ENCODE data around the gene PRRC2B.

The PRRC2B gene

DNA sequence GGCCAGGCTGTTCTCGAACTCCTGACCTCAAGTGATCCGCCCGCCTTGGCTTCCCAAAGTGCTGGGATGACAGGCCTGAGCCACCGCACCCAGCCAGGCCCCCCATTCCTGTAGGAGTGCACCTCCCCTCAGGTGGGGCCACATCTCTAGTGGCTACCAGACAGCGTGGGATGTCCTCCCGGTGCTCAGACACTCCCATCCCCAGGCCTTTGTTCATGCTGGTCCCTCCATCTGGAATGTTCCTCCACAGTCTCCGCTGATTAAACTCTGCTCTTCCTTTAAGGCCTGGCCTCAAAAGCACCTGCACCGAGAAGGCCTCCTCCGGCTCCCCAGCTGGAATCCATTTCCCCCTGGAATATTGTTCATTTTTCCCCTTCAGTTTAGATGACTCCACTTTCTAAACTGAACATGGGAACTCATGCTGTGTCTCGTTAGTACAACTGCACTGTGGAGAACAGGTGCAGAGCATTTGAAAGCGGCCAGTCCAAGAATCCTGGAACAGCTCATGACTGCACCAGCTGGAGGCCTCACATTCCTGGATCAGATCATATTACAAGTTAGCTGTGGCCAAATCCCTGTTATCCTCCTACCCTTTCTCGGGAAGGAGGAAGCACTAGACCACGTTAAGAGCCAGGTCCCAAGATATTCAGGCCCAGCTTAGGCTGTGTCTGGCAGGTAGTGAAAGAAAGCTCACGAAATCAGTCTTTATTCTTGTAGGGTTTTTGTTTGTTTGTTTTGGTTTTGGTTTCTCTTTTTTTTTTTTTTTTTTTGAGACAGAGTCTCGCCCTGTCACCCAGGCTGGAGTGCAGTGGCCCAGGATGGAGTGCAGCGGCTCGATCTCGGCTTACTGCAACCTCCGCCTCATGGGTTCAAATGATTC, 10.8 kb upstream of the PRRC2B start:
- no peak overlapping the region for H3K27ac ChIP-seq
- TF ChIP-seq, protein P1, sequence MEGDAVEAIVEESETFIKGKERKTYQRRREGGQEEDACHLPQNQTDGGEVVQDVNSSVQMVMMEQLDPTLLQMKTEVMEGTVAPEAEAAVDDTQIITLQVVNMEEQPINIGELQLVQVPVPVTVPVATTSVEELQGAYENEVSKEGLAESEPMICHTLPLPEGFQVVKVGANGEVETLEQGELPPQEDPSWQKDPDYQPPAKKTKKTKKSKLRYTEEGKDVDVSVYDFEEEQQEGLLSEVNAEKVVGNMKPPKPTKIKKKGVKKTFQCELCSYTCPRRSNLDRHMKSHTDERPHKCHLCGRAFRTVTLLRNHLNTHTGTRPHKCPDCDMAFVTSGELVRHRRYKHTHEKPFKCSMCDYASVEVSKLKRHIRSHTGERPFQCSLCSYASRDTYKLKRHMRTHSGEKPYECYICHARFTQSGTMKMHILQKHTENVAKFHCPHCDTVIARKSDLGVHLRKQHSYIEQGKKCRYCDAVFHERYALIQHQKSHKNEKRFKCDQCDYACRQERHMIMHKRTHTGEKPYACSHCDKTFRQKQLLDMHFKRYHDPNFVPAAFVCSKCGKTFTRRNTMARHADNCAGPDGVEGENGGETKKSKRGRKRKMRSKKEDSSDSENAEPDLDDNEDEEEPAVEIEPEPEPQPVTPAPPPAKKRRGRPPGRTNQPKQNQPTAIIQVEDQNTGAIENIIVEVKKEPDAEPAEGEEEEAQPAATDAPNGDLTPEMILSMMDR (IDR thresholded peaks at IDR 0.05) = no peak
- no peak overlapping the region for H3K4me3 ChIP-seq (ENCODE audit: low read depth in 1 of 2, low read length in 1 of 2)

DNA sequence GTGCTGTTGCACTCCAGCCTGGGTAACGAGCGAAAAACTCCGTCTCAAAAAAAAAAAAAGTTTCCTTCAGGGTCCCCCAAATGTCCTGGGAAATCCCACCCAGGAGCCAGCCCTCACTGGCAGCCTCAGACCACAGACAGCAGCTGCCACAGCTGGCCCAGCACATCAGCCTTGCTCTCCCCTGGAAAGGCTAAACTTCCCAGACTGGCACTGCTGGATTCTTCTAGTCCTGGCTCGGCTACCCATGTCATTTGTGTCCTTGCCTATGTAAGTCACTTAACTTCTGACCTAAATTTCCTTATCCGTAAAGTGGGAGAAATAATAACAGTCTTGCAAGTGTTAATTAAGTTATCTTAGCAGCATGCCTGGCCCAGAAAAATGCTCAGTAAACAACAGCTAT, 8.6 kb upstream of the PRRC2B start:
- Histone ChIP-seq H3K27ac (no peak overlapping the region), H3K36me3 (no peaks in the 10 kb centered on the region), H3K4me1 (ENCODE audit: control insufficient read depth in 1 of 2, insufficient read depth in 1 of 2, low read depth in 1 of 2, low read length in 1 of 2) (no peaks in the 10 kb centered on the region), H3K27me3 (no peaks in the 10 kb centered on the region), H3K9me3 (no peaks in the 10 kb centered on the region), H3K4me3 (ENCODE audit: low read depth in 1 of 2, low read length in 1 of 2) (no peak overlapping the region)
- TF ChIP-seq, protein P1 (IDR thresholded peaks at IDR 0.05) = no peak

More for the DNA sequence above, 10.8 kb upstream of the PRRC2B start:
- no peaks in the 10 kb centered on the region for H3K27me3 ChIP-seq
- no peaks in the 10 kb centered on the region for H3K36me3 ChIP-seq
- H3K4me1 ChIP-seq (ENCODE audit: control insufficient read depth in 1 of 2, insufficient read depth in 1 of 2, low read depth in 1 of 2, low read length in 1 of 2) = no peaks in the 10 kb centered on the region
- H3K9me3 ChIP-seq = no peaks in the 10 kb centered on the region

DNA sequence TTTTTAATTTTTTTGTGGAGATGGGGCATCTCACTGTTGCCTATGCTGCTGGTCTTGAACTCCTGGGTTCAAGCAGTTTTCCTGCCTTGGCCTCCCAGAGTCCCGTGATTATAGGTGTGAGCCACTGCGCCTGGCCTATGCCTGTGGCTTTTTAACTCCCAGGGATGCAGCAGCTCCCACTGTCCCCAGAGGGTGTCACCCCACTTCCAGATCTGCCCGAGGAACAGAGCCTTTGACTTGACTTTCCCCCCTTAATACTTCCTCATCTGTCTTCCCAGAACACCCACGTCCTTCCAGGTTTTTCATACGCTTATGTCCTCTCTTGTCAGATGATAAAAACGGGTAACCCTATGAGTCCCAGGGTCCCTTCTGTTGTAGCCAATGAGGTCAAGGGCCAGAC, 7.6 kb upstream of the PRRC2B start:
- H3K4me1 ChIP-seq (ENCODE audit: control insufficient read depth in 1 of 2, insufficient read depth in 1 of 2, low read depth in 1 of 2, low read length in 1 of 2) = no peaks in the 10 kb centered on the region
- no peak overlapping the region for H3K4me3 ChIP-seq (ENCODE audit: low read depth in 1 of 2, low read length in 1 of 2)
- no peaks in the 10 kb centered on the region for H3K9me3 ChIP-seq
- TF ChIP-seq, protein P1 (IDR thresholded peaks at IDR 0.05) = no peak
- H3K27ac ChIP-seq = no peak overlapping the region
- H3K36me3 ChIP-seq = no peaks in the 10 kb centered on the region
- H3K27me3 ChIP-seq = no peaks in the 10 kb centered on the region

DNA sequence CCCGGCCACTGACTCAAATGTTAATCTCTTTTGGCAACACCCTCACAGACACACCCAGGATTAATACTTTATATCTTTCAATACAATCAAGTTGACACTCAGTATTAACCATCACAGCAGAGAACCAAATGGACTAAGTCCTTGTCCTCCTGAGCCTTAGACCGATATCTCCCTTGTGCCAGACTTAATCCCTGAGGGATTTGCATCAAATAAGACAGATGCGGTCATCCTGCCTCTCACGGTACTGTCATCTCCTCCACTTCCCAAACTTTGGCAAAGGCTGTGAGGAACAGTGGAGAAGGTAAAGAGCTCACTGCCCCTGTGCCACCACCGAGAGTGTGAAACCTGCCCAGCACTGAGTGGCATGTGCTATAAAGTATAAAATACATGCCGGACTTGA, 6.5 kb upstream of the PRRC2B start:
- Histone ChIP-seq H3K9me3 (no peaks in the 10 kb centered on the region), H3K4me1 (ENCODE audit: control insufficient read depth in 1 of 2, insufficient read depth in 1 of 2, low read depth in 1 of 2, low read length in 1 of 2) (no peaks in the 10 kb centered on the region), H3K4me3 (ENCODE audit: low read depth in 1 of 2, low read length in 1 of 2) (no peak overlapping the region), H3K27ac (no peak overlapping the region), H3K36me3 (no peaks in the 10 kb centered on the region), H3K27me3 (no peaks in the 10 kb centered on the region)
- TF ChIP-seq, protein P1 (IDR thresholded peaks at IDR 0.05) = no peak

DNA sequence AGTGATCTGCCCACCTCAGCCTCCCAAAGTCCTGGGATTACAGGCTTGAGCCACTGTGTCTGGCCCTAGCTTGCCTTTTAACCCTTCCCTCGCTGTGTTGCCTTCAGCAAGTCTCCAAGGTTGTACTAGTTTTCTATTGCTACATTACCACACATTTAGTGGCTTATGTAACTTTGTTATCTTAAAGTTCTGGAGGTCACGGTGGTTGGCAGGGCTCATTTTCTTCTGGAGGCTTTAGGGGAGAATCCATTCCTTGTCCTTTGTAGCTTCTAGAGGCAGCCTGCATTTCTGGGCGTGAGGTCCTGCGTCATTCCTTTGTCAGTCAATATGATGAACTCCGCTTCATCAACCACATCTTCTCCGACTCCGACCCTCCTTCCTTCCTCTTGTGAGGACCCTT, 2.9 kb upstream of the PRRC2B start:
- H3K4me1 ChIP-seq (ENCODE audit: control insufficient read depth in 1 of 2, insufficient read depth in 1 of 2, low read depth in 1 of 2, low read length in 1 of 2) = peaks cover 20 to 24% of the 10 kb centered on the region in 2 experiments
- TF ChIP-seq, protein P1 (IDR thresholded peaks at IDR 0.05) = no peak
- H3K4me3 ChIP-seq (ENCODE audit: low read depth in 1 of 2, low read length in 1 of 2) = no peak overlapping the region
- H3K27me3 ChIP-seq = no peaks in the 10 kb centered on the region
- no peaks in the 10 kb centered on the region for H3K9me3 ChIP-seq
- H3K36me3 ChIP-seq = no peaks in the 10 kb centered on the region
- no peak overlapping the region for H3K27ac ChIP-seq

Data from neutrophil (primary cell).